Mucosa of descending colon (tissue), 3 donors: ENCODE measurements around the gene NMRK2. TPM values are rescaled to one million over a fixed set of nuclear protein-coding genes. Genes with fewer than 3 reads are reported as not detected.
"Not testable (repeated sequence)": the region's sequence is repeated elsewhere in the genome, so short reads cannot be mapped to it uniquely, and the experiment has no call there.

Experiments used
- ATAC-seq: fragments of 200-7000 bp; cut with Tn5 transposase; one replicate; pipeline ENCODE4 v1.9.1; 2020; ENCODE audit warnings: mild to moderate bottlenecking, moderate library complexity
- DNase-seq, 3 donors: peaks; one replicate each; pipeline ENCODE4 v3.0.0-alpha.2; 2020
- H3K36me3 ChIP-seq: fragments of 200-600 bp; one replicate; pipeline ENCODE4 v1.8.0; 2021; ENCODE audit warnings: low read depth, mild to moderate bottlenecking
- H3K4me1 ChIP-seq: fragments of 200-600 bp; one replicate; pipeline ENCODE4 v1.8.0; 2021; ENCODE audit warnings: low read depth, mild to moderate bottlenecking
- H3K4me3 ChIP-seq: fragments of 200-600 bp; one replicate; pipeline ENCODE4 v1.8.0; 2021; ENCODE audit warnings: mild to moderate bottlenecking
- H3K9me3 ChIP-seq: fragments of 200-600 bp; one replicate; pipeline ENCODE4 v1.8.0; 2021; ENCODE audit warnings: mild to moderate bottlenecking
- intact Hi-C, 2 donors: fragments of 100-400 bp; cut with DNase I in 1 of 2; cut with micrococcal nuclease in 1 of 2; formaldehyde crosslinking; loops; one replicate each; pipeline versions ENCODE4 v1.11.0 to v1.11.1; 2022; cut with DNase I, micrococcal nuclease
- total RNA-seq, 3 donors: library from RNA; stranded (reverse); fragmentation: NEBNext Ultra II Directional in 2 of 3; extraction: Animal tissue kit (Norgen Biotek cat#: 25700) in 2 of 3; gene quantifications; one replicate each; pipeline versions ENCODE4 v1.2.1 to v1.2.4, GENCODE V29; 2021 to 2023
- TF ChIP-seq, protein P1 (sequence below): fragments of 200-600 bp; IDR thresholded peaks from one replicate; pipeline ENCODE4 v1.8.0; 2022; ENCODE audit warnings: antibody characterized with exemption, mild to moderate bottlenecking
- donor health status: DM: no; HTN: no; CAD: no; lungs with moderate emphysema.
- donor health status: DM: no; HTN: no; CAD: no.
- donor health status: DM: no; HTN: yes; CAD: no.

Gene NMRK2
- total RNA-seq, 3 donors from 2014 or later = 0.36 TPM; not detected in 2

GRCh38 chr19:3966051-3967017 lies 33.5 kb downstream of the NMRK2 start:
- intact Hi-C loops = no loop called here
- TF ChIP-seq, protein P1, sequence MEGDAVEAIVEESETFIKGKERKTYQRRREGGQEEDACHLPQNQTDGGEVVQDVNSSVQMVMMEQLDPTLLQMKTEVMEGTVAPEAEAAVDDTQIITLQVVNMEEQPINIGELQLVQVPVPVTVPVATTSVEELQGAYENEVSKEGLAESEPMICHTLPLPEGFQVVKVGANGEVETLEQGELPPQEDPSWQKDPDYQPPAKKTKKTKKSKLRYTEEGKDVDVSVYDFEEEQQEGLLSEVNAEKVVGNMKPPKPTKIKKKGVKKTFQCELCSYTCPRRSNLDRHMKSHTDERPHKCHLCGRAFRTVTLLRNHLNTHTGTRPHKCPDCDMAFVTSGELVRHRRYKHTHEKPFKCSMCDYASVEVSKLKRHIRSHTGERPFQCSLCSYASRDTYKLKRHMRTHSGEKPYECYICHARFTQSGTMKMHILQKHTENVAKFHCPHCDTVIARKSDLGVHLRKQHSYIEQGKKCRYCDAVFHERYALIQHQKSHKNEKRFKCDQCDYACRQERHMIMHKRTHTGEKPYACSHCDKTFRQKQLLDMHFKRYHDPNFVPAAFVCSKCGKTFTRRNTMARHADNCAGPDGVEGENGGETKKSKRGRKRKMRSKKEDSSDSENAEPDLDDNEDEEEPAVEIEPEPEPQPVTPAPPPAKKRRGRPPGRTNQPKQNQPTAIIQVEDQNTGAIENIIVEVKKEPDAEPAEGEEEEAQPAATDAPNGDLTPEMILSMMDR = no peak
- H3K4me3 ChIP-seq = no peak overlapping the region
- peaks cover 10% of the 10 kb centered on the region for H3K36me3 ChIP-seq
- DNase-seq (peak; percentile 90 to 93 (median 91)), ATAC-seq (peak; percentile 79)
- peaks cover 41% of the 10 kb centered on the region for H3K4me1 ChIP-seq
- no peaks in the 10 kb centered on the region for H3K9me3 ChIP-seq

- intact Hi-C loops, ATAC-seq, H3K4me3 ChIP-seq, DNase-seq, H3K9me3 ChIP-seq, H3K36me3 ChIP-seq: not testable (repeated sequence)
- peaks cover 43% of the 10 kb centered on the region for H3K4me1 ChIP-seq
Measured at GRCh38 chr19:3967983-3968382, 35.1 kb downstream of the NMRK2 start.

DNA sequence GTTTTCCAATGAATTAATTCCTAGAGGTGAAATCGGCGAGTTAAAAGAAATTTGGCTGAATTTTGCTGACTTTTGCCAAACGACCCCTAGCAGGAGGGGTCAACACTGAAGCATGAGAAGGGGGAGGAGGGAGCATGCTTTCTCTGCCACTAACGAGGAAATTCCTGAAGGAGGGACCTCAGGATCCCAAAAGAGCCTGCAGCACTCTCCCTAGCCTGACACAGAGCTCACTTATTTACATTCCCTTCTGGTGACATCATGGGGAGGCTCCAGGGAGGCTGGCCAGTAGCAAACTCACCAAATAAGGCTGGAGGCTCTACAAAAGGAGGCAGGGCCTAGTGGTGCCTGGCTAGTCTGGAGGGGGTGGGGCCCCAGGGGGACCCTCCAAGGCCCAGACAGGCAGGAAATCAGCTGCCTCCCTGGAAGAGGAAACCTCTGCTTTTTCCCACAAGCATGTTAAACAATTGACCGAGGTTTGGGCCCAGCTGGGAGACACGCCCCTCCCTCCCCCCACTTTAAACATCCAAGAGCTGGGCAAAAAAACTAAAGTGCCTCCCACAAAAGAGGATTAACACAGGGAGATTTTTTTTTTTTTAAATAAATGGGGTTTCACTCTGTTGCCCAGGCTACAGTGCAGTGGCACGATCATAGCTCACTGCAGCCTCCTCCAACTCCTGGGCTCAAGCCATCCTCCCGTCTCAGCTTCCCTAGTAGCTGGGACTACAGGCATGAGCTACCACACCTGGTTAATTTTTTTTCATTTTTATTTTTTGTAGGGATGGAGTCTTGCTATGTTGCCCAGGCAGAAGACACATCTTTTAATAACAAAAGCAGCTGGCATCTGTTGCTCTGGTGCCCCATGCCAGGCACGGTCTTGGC lies 35.9 kb downstream of the NMRK2 start:
- intact Hi-C loops = no loop called here
- ATAC-seq (peak; percentile 43), DNase-seq (peak; percentile 73 to 83 (median 75))
- peaks cover 43% of the 10 kb centered on the region for H3K4me1 ChIP-seq
- TF ChIP-seq, protein P1 = no peak
- no peak overlapping the region for H3K4me3 ChIP-seq
- no peaks in the 10 kb centered on the region for H3K9me3 ChIP-seq
- H3K36me3 ChIP-seq = peaks cover 2% of the 10 kb centered on the region

DNA sequence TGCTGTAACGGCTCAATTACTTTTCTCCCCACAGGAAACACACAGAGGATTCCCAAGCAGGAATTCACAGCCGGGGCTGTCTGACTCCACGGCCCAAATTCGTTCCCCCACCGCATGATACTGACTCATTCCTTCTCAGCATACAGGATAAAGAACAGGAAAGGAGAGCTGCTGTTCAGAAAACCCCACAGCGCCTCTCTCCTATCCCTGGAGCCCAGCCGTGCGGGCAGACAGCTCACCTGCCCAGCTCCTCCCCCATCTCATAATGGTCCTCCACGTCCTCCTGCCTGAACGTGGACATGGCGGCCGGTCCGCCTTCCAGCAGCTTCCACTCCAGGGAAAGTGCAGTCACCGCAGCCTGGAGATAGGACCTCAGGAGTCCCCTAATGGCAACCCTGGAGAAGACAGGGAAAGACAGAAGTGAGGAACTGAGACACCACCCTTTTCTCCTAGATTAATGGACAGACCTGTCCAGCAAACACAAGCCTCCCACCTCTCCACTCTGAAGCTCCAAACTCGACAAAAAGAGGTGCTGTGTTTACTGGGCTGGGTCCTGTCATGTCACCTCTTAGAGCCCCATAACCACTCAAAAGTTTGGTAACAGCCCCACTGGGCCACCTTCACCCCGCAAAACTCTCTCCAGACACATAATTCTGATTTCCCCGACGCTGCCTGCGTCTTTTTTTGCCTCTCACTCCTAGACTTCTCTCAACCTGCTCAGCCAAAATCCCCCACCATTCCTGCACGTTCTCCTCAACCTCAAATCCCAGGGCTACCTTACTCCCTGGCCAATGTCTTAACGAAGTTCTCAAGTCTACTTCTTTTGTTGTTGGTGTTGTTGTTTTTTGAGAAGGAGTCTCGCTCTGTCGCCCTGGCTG lies 36.8 kb downstream of the NMRK2 start:
- Histone ChIP-seq H3K36me3 (no peaks in the 10 kb centered on the region), H3K4me3 (no peak overlapping the region), H3K4me1 (peaks cover 43% of the 10 kb centered on the region), H3K9me3 (no peaks in the 10 kb centered on the region)
- intact Hi-C loops = no loop called here
- DNase-seq = no peak
- TF ChIP-seq, protein P1 = no peak
- no peak for ATAC-seq

GRCh38 chr19:3970313-3970807 lies 37.5 kb downstream of the NMRK2 start:
- Histone ChIP-seq H3K4me1 (peaks cover 43% of the 10 kb centered on the region), H3K4me3 (peak overlapping the region; percentile 82), H3K9me3 (no peaks in the 10 kb centered on the region), H3K36me3 (no peaks in the 10 kb centered on the region)
- intact Hi-C loops = no loop called here
- TF ChIP-seq, protein P1 = no peak
- ATAC-seq (no peak), DNase-seq (no peak)
